Measurements from ENCODE around the gene NDUFAF2. TPM values are rescaled to one million over a fixed set of nuclear protein-coding genes. Genes with fewer than 3 reads are reported as not detected.
"Not testable (repeated sequence)": the region's sequence is repeated elsewhere in the genome, so short reads cannot be mapped to it uniquely, and the experiment has no call there.

Gene NDUFAF2
- total RNA-seq, 1 experiment from 2014 or later: 60.8 TPM

DNA sequence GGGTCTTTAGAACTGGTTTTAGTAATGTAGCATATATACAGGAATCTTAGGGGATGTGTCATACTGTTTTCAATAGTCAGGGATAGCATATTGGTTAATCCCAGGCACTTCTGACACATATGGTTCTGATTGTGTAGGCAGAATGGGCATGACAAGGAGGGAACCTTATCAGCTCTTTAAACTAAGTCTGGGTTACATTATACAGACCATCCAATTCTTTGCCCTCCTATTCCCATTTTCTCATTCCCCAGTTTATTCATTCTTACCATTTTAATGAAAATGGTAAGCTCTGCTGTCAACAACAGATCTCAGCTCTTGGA, 85.1 kb downstream of the NDUFAF2 start:
- no peaks in the 10 kb centered on the region for H3K27me3 ChIP-seq (replicated peaks; ENCODE audit: control insufficient read depth, insufficient read depth, low read length)
- no TSS peak for BruUV-seq (replicated peaks)
- Mint-ChIP-seq H3K9me3 (ENCODE audit: unreplicated experiment) (no peaks in the 10 kb centered on the region), H3K36me3 (ENCODE audit: insufficient read depth, unreplicated experiment) (no peaks in the 10 kb centered on the region), H3K4me3 (ENCODE audit: unreplicated experiment) (no peak overlapping the region), H3K4me1 (ENCODE audit: low read depth, unreplicated experiment) (no peaks in the 10 kb centered on the region), H3K27ac (ENCODE audit: unreplicated experiment) (no peak overlapping the region), H3K27me3 (ENCODE audit: insufficient read depth, unreplicated experiment) (no peaks in the 10 kb centered on the region)
- no peak for DNase-seq
- H3K4me1 ChIP-seq: no peaks in the 10 kb centered on the region
- no peaks in the 10 kb centered on the region for H3K9me3 ChIP-seq
- no peak overlapping the region for H3K4me3 ChIP-seq (ENCODE audit: low read depth, low read length)
- TF ChIP-seq, protein P1, sequence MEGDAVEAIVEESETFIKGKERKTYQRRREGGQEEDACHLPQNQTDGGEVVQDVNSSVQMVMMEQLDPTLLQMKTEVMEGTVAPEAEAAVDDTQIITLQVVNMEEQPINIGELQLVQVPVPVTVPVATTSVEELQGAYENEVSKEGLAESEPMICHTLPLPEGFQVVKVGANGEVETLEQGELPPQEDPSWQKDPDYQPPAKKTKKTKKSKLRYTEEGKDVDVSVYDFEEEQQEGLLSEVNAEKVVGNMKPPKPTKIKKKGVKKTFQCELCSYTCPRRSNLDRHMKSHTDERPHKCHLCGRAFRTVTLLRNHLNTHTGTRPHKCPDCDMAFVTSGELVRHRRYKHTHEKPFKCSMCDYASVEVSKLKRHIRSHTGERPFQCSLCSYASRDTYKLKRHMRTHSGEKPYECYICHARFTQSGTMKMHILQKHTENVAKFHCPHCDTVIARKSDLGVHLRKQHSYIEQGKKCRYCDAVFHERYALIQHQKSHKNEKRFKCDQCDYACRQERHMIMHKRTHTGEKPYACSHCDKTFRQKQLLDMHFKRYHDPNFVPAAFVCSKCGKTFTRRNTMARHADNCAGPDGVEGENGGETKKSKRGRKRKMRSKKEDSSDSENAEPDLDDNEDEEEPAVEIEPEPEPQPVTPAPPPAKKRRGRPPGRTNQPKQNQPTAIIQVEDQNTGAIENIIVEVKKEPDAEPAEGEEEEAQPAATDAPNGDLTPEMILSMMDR (IDR thresholded peaks at IDR 0.05; ENCODE audit: insufficient read depth in 1 of 2, low read depth in 1 of 2, low read length in 1 of 2, severe bottlenecking in 1 of 2, unreplicated experiment in 1 of 2): no peak
- ChIA-PET CTCF (no interaction called here), POLR2A (no interaction called here)
- H3K36me3 ChIP-seq (ENCODE audit: control insufficient read depth, insufficient read depth, low read length): no peaks in the 10 kb centered on the region
- intact Hi-C loops (cut with micrococcal nuclease; ENCODE audit: unreplicated experiment): no loop called here

GRCh38 chr5:61031301-61031700, 86.3 kb downstream of the NDUFAF2 start:
- H3K4me3 Mint-ChIP-seq (ENCODE audit: unreplicated experiment); BruUV-seq (replicated peaks); H3K36me3 Mint-ChIP-seq (ENCODE audit: insufficient read depth, unreplicated experiment): not testable (repeated sequence)

DNA sequence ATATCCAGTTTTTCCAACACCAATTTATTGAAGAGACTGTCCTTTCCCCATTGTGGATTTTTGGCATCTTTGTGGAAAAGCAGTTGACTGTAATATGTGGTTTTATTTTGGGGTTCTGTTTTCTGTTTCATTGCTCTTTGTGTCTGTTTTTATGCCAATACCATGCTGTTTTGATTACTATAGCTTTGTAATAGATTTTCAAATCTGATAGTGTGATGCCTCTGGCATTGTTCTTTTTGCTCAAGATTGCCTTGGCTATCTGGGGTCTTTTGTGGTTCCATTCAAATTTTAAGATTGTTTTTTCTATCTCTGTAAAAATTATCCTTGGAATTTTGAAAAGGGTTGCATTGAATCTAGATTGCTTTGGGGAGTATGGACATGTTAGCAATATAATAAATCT, 99.5 kb downstream of the NDUFAF2 start:
- Mint-ChIP-seq H3K27me3 (ENCODE audit: insufficient read depth, unreplicated experiment) (no peaks in the 10 kb centered on the region), H3K4me1 (ENCODE audit: low read depth, unreplicated experiment) (no peaks in the 10 kb centered on the region), H3K36me3 (ENCODE audit: insufficient read depth, unreplicated experiment) (no peaks in the 10 kb centered on the region), H3K9me3 (ENCODE audit: unreplicated experiment) (peaks cover 9% of the 10 kb centered on the region), H3K27ac (ENCODE audit: unreplicated experiment) (no peak overlapping the region), H3K4me3 (ENCODE audit: unreplicated experiment) (no peak overlapping the region)
- ChIA-PET POLR2A (no interaction called here), CTCF (no interaction called here)
- intact Hi-C loops (cut with micrococcal nuclease; ENCODE audit: unreplicated experiment): no loop called here
- Histone ChIP-seq H3K27me3 (replicated peaks; ENCODE audit: control insufficient read depth, insufficient read depth, low read length) (no peaks in the 10 kb centered on the region), H3K36me3 (ENCODE audit: control insufficient read depth, insufficient read depth, low read length) (no peaks in the 10 kb centered on the region), H3K4me1 (no peaks in the 10 kb centered on the region), H3K4me3 (ENCODE audit: low read depth, low read length) (no peak overlapping the region), H3K9me3 (no peaks in the 10 kb centered on the region; the same call in 1 of the 2 replicates)
- TF ChIP-seq, protein P1 (IDR thresholded peaks at IDR 0.05; ENCODE audit: insufficient read depth in 1 of 2, low read depth in 1 of 2, low read length in 1 of 2, severe bottlenecking in 1 of 2, unreplicated experiment in 1 of 2): no peak
- DNase-seq: no peak
- BruUV-seq (replicated peaks): no TSS peak

More at GRCh38 chr5:61031301-61031700, 86.3 kb downstream of the NDUFAF2 start:
- H3K36me3 ChIP-seq (ENCODE audit: control insufficient read depth, insufficient read depth, low read length); H3K4me1 Mint-ChIP-seq (ENCODE audit: low read depth, unreplicated experiment); H3K4me1 ChIP-seq; CTCF ChIA-PET; H3K9me3 Mint-ChIP-seq (ENCODE audit: unreplicated experiment); H3K27ac Mint-ChIP-seq (ENCODE audit: unreplicated experiment); DNase-seq; H3K9me3 ChIP-seq; intact Hi-C loops (cut with micrococcal nuclease; ENCODE audit: unreplicated experiment); H3K27me3 Mint-ChIP-seq (ENCODE audit: insufficient read depth, unreplicated experiment); H3K4me3 ChIP-seq (ENCODE audit: low read depth, low read length); POLR2A ChIA-PET; H3K27me3 ChIP-seq (replicated peaks; ENCODE audit: control insufficient read depth, insufficient read depth, low read length): not testable (repeated sequence)

DNA sequence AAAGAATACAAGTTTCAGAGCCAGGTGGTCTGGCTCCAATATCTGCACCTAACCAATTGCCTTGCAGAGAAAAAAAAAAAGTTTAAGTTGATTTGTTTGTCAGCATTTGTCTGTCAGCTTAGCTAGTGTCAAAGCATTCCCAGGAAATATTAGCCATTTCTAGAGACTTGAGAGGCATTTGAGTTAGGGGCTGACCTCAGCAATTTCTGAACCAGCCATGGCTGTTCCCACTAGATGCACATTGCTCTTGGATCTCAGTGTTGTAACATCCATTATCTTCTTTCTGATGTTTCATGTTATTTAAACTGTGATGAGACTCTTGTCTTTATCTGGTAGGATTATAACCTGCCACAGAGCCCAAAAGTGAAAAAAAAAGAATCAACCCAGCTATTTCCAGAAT, 102.3 kb downstream of the NDUFAF2 start:
- intact Hi-C loops (cut with micrococcal nuclease; ENCODE audit: unreplicated experiment): no loop called here
- H3K4me1 Mint-ChIP-seq (ENCODE audit: low read depth, unreplicated experiment): peaks cover 12% of the 10 kb centered on the region
- H3K27me3 Mint-ChIP-seq (ENCODE audit: insufficient read depth, unreplicated experiment): no peaks in the 10 kb centered on the region
- H3K36me3 Mint-ChIP-seq (ENCODE audit: insufficient read depth, unreplicated experiment): no peaks in the 10 kb centered on the region
- no peaks in the 10 kb centered on the region; the same call in 1 of the 2 replicates for H3K9me3 ChIP-seq
- H3K27ac Mint-ChIP-seq (ENCODE audit: unreplicated experiment): no peak overlapping the region
- ChIA-PET POLR2A (no interaction called here), CTCF (no interaction called here)
- no peak overlapping the region for H3K4me3 ChIP-seq (ENCODE audit: low read depth, low read length)
- H3K9me3 Mint-ChIP-seq (ENCODE audit: unreplicated experiment): peaks cover 9% of the 10 kb centered on the region
- BruUV-seq (replicated peaks): no TSS peak
- H3K36me3 ChIP-seq (ENCODE audit: control insufficient read depth, insufficient read depth, low read length): no peaks in the 10 kb centered on the region
- H3K4me3 Mint-ChIP-seq (ENCODE audit: unreplicated experiment): no peak overlapping the region
- no peak for DNase-seq
- TF ChIP-seq, protein P1 (IDR thresholded peaks at IDR 0.05; ENCODE audit: insufficient read depth in 1 of 2, low read depth in 1 of 2, low read length in 1 of 2, severe bottlenecking in 1 of 2, unreplicated experiment in 1 of 2): no peak
- H3K4me1 ChIP-seq: peaks cover 24% of the 10 kb centered on the region
- no peaks in the 10 kb centered on the region for H3K27me3 ChIP-seq (replicated peaks; ENCODE audit: control insufficient read depth, insufficient read depth, low read length)

Data from Caco-2 (cell line).